KMS-11 (cell line): ENCODE data around the gene EML6.

ENCODE experiments used
- H2AFZ ChIP-seq: fragments of 200-600 bp; sonication (generic); 2 replicates; pipeline ENCODE4 v1.6.1; 2016; ENCODE audit warnings: antibody characterized with exemption, mixed run types, low read depth
- H3K27ac ChIP-seq: fragments of 200-600 bp; sonication (generic); 2 replicates; pipeline ENCODE4 v1.6.1; 2016; ENCODE audit warnings: mild to moderate bottlenecking, mixed run types
- H3K27me3 ChIP-seq: fragments of 200-600 bp; sonication (generic); 2 replicates; pipeline ENCODE4 v1.6.1; 2017; ENCODE audit warnings: mild to moderate bottlenecking, low read depth, mixed run types, moderate library complexity; ENCODE audit not compliant: insufficient read depth
- H3K36me3 ChIP-seq: fragments of 200-600 bp; sonication (generic); 2 replicates; pipeline ENCODE4 v1.6.1; 2017; ENCODE audit warnings: mild to moderate bottlenecking, mixed run types; ENCODE audit not compliant: insufficient read depth
- H3K4me1 ChIP-seq: fragments of 200-600 bp; sonication (generic); 2 replicates; pipeline ENCODE4 v1.6.1; 2016; ENCODE audit warnings: mild to moderate bottlenecking, low read depth, mixed run types; ENCODE audit not compliant: poor library complexity, severe bottlenecking
- H3K4me2 ChIP-seq: fragments of 200-600 bp; sonication (generic); 2 replicates; pipeline ENCODE4 v1.7.0; 2016; ENCODE audit warnings: mild to moderate bottlenecking, mixed run types
- H3K4me3 ChIP-seq: fragments of 200-600 bp; sonication (generic); IDR thresholded peaks from 2 replicates; pipeline ENCODE4 v1.6.1; 2017; ENCODE audit warnings: low read depth, low read length, mixed read lengths; ENCODE audit not compliant: insufficient read depth
- H3K79me2 ChIP-seq: fragments of 200-600 bp; sonication (generic); 2 replicates; pipeline ENCODE4 v1.6.1; 2016; ENCODE audit warnings: low read depth, mixed run types; ENCODE audit not compliant: insufficient read depth
- H3K9ac ChIP-seq: fragments of 200-600 bp; sonication (generic); 2 replicates; pipeline ENCODE4 v1.6.1; 2016; ENCODE audit warnings: mild to moderate bottlenecking, mixed run types
- H4K20me1 ChIP-seq: fragments of 200-600 bp; sonication (generic); 2 replicates; pipeline ENCODE4 v1.6.1; 2016; ENCODE audit warnings: mild to moderate bottlenecking, mixed run types; ENCODE audit not compliant: insufficient read depth
- TF ChIP-seq, protein P1 (sequence below): fragments of 200-600 bp; sonication (generic); conservative IDR thresholded peaks from 2 replicates; pipeline ENCODE4 v1.6.1; 2017; ENCODE audit warnings: low read depth, mild to moderate bottlenecking, antibody characterized with exemption, low read length, moderate library complexity, mixed read lengths

The EML6 gene

DNA sequence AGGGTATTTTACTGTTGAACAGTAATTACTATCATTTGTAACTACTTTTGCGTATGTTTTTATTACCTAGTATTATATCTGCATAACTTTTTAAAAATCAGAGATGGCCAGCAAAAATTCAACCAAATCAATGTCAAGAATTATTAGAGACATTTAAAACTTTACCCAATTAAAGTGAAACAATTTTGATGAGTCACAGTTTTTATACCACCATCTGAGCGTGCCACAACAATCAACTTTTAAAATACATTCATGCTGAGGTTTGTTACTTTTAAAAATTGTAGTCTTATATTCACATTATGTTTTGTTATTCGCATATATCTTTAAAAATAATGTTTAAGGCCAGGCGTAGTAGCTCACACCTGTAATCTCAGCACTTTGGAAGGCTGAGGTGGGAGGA, 211.9 kb downstream of the EML6 start:
- Histone ChIP-seq H3K4me3 (no peak overlapping the region), H3K79me2 (no peaks in the 10 kb centered on the region), H3K4me1 (peaks cover 3% of the 10 kb centered on the region), H3K27me3 (no peaks in the 10 kb centered on the region), H3K36me3 (no peaks in the 10 kb centered on the region), H3K4me2 (no peak overlapping the region), H4K20me1 (no peaks in the 10 kb centered on the region), H3K27ac (no peak overlapping the region), H2AFZ (no peak overlapping the region), H3K9ac (no peak overlapping the region)
- TF ChIP-seq, protein P1, sequence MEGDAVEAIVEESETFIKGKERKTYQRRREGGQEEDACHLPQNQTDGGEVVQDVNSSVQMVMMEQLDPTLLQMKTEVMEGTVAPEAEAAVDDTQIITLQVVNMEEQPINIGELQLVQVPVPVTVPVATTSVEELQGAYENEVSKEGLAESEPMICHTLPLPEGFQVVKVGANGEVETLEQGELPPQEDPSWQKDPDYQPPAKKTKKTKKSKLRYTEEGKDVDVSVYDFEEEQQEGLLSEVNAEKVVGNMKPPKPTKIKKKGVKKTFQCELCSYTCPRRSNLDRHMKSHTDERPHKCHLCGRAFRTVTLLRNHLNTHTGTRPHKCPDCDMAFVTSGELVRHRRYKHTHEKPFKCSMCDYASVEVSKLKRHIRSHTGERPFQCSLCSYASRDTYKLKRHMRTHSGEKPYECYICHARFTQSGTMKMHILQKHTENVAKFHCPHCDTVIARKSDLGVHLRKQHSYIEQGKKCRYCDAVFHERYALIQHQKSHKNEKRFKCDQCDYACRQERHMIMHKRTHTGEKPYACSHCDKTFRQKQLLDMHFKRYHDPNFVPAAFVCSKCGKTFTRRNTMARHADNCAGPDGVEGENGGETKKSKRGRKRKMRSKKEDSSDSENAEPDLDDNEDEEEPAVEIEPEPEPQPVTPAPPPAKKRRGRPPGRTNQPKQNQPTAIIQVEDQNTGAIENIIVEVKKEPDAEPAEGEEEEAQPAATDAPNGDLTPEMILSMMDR = no peak

DNA sequence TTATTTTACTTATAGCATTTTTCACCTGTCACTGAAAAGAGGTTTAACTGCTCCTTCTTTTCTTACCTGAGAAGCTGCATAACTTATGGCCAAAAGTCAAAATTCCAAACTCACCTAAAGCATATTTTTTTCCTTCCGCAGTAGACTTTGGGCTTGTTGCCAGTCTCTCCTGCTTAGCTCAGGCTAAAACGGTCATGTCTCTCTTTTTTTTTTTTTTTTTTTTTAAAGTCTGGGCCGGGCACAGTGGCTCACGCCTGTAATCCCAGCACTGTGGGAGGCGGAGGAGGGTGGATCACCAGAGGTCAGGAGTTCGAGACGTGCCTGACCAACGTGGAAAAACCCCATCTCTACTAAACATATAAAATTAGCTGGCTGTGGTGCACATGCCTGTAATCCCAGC, 213.3 kb downstream of the EML6 start:
- no peaks in the 10 kb centered on the region for H3K79me2 ChIP-seq
- H3K4me2 ChIP-seq = no peak overlapping the region
- H4K20me1 ChIP-seq = no peaks in the 10 kb centered on the region
- no peak overlapping the region for H3K27ac ChIP-seq
- no peaks in the 10 kb centered on the region for H3K36me3 ChIP-seq
- H3K4me3 ChIP-seq = no peak overlapping the region
- TF ChIP-seq, protein P1 = no peak
- H3K4me1 ChIP-seq = no peaks in the 10 kb centered on the region
- no peak overlapping the region for H3K9ac ChIP-seq
- H2AFZ ChIP-seq = no peak overlapping the region
- no peaks in the 10 kb centered on the region for H3K27me3 ChIP-seq

DNA sequence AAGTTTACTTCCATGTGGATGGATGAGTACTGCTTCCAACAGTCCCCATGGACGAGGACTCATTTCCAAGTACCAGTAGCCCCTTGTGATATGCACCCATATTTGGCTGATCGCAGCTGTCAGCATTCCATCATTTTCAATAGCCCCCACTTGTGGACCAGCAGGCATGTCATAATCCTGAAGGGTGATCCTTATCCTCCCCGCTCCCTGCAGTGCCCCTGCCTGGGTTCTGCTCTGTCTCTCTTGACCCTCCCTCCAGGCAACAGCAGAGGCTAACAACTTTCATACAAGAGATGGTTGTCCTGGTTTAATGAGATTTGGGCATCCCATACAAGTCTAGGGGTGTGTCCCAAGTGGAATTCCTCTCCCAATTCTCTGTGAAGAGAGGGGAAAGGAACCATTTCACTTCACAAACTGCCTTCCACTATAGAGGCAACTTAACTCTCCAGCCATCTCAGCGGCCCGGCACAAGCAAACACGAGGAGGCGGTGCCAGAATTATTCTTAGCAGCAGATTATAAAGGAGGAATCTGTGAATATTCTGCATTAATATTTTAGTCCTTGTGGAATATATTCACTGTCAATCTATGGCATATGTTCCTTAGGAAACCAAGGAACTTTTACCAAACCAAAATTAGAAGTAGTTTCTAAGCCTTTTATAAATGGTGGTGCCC, 216.1 kb downstream of the EML6 start:
- no peaks in the 10 kb centered on the region for H4K20me1 ChIP-seq
- no peak overlapping the region for H3K4me3 ChIP-seq
- TF ChIP-seq, protein P1 = no peak
- no peak overlapping the region for H3K9ac ChIP-seq
- no peaks in the 10 kb centered on the region for H3K27me3 ChIP-seq
- H3K4me1 ChIP-seq = no peaks in the 10 kb centered on the region
- no peaks in the 10 kb centered on the region for H3K79me2 ChIP-seq
- no peak overlapping the region for H3K27ac ChIP-seq
- H3K4me2 ChIP-seq = no peak overlapping the region
- no peaks in the 10 kb centered on the region for H3K36me3 ChIP-seq
- H2AFZ ChIP-seq = no peak overlapping the region

DNA sequence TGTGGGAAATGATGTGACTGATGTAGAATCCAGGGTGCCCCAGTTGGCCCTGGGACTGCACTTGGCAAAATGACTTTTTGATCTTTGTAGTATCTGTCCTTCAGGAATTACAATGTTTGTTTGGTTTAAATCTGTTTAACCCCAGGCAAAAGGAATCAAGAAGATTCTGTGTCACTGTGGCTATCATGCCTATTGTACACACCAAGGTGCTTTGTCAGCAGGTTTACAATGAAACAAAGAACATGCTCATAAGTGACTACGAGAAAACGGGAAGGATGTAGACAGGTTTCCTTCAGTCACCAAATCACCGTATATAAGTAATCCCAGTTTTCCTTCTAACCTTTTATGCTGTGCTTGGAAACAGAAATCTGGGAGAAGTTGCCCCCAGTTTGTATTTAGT, 217.3 kb downstream of the EML6 start:
- H3K79me2 ChIP-seq = no peaks in the 10 kb centered on the region

More for the DNA sequence above, 217.3 kb downstream of the EML6 start:
- Histone ChIP-seq H4K20me1 (no peaks in the 10 kb centered on the region), H3K4me3 (no peak overlapping the region), H3K9ac (no peak overlapping the region), H3K4me1 (peaks cover 6% of the 10 kb centered on the region), H3K4me2 (no peak overlapping the region), H3K27me3 (no peaks in the 10 kb centered on the region), H2AFZ (no peak overlapping the region), H3K27ac (no peak overlapping the region), H3K36me3 (no peaks in the 10 kb centered on the region)
- TF ChIP-seq, protein P1 = no peak
